Osteocyte (in vitro differentiated cells): ENCODE results near the gene SLC35F6. TPM values are rescaled to one million over a fixed set of nuclear protein-coding genes. Genes with fewer than 3 reads are reported as not detected.

ENCODE experiments used
- DNase-seq: peaks from one replicate; pipeline ENCODE4 v3.0.0; 2021; ENCODE audit warnings: mixed read lengths; ENCODE audit not compliant: unreplicated experiment; ENCODE audit errors: extremely low spot score
- H3K27ac Mint-ChIP-seq: one replicate; pipeline ENCODE4 v1.8.0; 2021; ENCODE audit warnings: mild to moderate bottlenecking, mixed read lengths; ENCODE audit not compliant: unreplicated experiment
- H3K27me3 Mint-ChIP-seq: one replicate; pipeline ENCODE4 v1.8.0; 2021; ENCODE audit warnings: mixed read lengths; ENCODE audit not compliant: unreplicated experiment
- H3K36me3 Mint-ChIP-seq: one replicate; pipeline ENCODE4 v1.8.0; 2021; ENCODE audit warnings: mixed read lengths; ENCODE audit not compliant: unreplicated experiment
- H3K4me1 Mint-ChIP-seq: one replicate; pipeline ENCODE4 v1.8.0; 2021; ENCODE audit warnings: mixed read lengths; ENCODE audit not compliant: unreplicated experiment
- H3K4me3 Mint-ChIP-seq: one replicate; pipeline ENCODE4 v1.8.0; 2021; ENCODE audit warnings: mild to moderate bottlenecking, moderate library complexity, mixed read lengths; ENCODE audit not compliant: unreplicated experiment
- H3K9me3 Mint-ChIP-seq: one replicate; pipeline ENCODE4 v1.8.0; 2021; ENCODE audit warnings: mixed read lengths; ENCODE audit not compliant: unreplicated experiment
- total RNA-seq: library from RNA; stranded (reverse); gene quantifications from 2 replicates; pipeline ENCODE4 v1.2.1, GENCODE V29; 2021
- TF ChIP-seq, protein P1 (sequence below): fragments of 200-600 bp; sonication (generic); IDR thresholded peaks from 2 replicates; pipeline ENCODE4 v1.5.0; 2021; ENCODE audit warnings: antibody characterized with exemption, mild to moderate bottlenecking, moderate library complexity

SLC35F6 gene
- total RNA-seq, 1 donor from 2014 or later: 40.5 TPM

DNA sequence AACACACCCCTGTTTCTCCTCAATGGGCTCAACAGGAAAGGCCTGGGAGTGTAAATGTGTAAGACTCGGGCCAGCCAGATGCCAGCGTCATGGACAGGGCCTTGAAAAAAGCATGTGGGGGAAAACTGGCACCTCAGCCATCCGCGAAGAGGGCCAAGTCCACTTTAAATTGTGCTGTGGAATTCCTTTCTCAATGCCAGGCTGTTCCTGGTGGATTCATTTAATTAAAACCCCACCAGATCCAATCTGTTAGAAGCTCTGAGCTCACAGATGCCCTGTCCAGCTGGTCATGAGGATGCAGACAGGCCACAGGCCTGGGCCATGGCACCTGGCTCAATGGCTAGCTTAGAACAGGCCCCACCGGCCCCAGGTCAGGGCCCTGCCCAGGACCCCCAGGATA lies 46.7 kb upstream of the SLC35F6 start:
- Mint-ChIP-seq H3K27ac (no peak overlapping the region), H3K27me3 (peaks cover 4% of the 10 kb centered on the region)
- TF ChIP-seq, protein P1, sequence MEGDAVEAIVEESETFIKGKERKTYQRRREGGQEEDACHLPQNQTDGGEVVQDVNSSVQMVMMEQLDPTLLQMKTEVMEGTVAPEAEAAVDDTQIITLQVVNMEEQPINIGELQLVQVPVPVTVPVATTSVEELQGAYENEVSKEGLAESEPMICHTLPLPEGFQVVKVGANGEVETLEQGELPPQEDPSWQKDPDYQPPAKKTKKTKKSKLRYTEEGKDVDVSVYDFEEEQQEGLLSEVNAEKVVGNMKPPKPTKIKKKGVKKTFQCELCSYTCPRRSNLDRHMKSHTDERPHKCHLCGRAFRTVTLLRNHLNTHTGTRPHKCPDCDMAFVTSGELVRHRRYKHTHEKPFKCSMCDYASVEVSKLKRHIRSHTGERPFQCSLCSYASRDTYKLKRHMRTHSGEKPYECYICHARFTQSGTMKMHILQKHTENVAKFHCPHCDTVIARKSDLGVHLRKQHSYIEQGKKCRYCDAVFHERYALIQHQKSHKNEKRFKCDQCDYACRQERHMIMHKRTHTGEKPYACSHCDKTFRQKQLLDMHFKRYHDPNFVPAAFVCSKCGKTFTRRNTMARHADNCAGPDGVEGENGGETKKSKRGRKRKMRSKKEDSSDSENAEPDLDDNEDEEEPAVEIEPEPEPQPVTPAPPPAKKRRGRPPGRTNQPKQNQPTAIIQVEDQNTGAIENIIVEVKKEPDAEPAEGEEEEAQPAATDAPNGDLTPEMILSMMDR: no peak

DNA sequence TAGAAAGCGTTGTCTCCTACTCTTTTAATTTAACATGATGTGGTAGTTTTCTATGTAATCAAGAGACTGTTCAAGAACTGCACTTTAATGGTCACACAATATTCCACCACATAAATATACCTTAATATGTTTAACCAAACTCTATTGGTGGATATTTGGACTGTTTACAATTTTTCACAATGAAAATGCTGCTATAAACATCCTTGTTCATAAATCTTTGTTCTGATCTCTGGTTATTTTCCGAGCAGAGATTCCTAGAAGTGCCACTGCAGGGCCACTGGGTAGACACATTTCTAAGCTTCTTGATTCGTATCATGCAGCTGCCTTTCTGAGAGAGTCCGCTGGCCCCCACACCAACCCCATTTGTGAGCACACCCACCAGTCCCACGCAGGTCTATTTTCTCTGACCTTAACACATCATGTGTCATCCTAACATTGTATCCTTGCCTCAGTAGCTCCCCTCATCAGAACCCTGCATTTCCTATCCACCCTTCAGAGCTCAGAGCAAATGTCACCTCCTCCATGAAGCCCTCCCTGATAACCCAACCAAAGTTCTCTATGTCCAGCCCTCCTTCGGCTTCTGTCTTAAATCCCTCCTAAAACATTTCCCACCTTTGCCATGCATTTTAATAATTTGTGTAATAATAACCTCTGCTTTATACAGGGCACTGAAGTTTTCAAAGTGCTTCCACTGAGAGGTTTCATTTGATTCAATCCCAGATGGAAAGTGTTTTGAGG lies 45.0 kb upstream of the SLC35F6 start:
- TF ChIP-seq, protein P1: no peak
- Mint-ChIP-seq H3K4me3 (no peak overlapping the region), H3K27me3 (no peaks in the 10 kb centered on the region), H3K9me3 (no peaks in the 10 kb centered on the region), H3K27ac (no peak overlapping the region), H3K36me3 (no peaks in the 10 kb centered on the region), H3K4me1 (peaks cover 42% of the 10 kb centered on the region)
- no peak for DNase-seq

More for the DNA sequence above, 46.7 kb upstream of the SLC35F6 start:
- no peaks in the 10 kb centered on the region for H3K36me3 Mint-ChIP-seq
- no peak for DNase-seq
- H3K9me3 Mint-ChIP-seq: no peaks in the 10 kb centered on the region
- no peak overlapping the region for H3K4me3 Mint-ChIP-seq
- peaks cover 40% of the 10 kb centered on the region for H3K4me1 Mint-ChIP-seq

DNA sequence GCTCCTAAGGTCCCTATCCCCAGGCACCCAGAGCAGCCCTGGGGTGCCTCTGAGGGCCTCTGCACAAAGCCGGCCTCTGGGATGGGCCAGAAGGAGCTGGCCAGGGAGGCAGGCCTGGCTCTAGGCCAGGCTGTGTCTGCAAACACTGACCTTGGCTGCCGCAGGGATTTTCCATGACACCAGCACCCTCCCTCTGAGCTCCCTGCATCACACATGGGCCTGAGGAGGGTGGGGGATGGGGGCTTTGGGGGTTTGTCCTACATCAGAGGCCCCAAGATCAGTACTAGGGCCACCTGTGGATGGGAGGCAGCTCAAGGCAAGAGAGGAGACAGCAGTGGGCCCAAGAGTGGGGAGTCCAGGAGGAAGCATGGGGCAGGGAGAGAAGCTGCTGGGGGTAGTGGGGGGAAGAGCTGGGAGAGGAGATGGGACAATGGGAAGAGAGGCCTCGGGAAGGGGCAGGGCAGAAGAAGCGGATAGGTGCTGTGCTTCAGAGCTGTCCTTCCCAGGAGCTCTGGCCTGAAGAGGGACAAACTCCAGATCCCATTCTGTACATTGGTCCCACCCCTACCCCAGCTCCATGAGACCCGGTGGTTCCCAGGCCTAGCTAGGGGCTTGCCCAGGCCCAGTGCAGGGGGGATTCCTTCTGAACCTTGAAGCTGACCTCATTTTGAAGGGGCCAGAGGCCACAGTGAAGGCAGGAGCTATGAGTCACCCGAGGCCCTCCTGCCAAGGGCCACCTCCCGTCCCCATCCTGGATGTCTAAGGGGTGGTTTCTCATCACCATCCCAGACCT lies 43.6 kb upstream of the SLC35F6 start:
- Mint-ChIP-seq H3K27me3 (no peaks in the 10 kb centered on the region), H3K4me3 (no peak overlapping the region)
- peak; percentile 89 for DNase-seq

DNA sequence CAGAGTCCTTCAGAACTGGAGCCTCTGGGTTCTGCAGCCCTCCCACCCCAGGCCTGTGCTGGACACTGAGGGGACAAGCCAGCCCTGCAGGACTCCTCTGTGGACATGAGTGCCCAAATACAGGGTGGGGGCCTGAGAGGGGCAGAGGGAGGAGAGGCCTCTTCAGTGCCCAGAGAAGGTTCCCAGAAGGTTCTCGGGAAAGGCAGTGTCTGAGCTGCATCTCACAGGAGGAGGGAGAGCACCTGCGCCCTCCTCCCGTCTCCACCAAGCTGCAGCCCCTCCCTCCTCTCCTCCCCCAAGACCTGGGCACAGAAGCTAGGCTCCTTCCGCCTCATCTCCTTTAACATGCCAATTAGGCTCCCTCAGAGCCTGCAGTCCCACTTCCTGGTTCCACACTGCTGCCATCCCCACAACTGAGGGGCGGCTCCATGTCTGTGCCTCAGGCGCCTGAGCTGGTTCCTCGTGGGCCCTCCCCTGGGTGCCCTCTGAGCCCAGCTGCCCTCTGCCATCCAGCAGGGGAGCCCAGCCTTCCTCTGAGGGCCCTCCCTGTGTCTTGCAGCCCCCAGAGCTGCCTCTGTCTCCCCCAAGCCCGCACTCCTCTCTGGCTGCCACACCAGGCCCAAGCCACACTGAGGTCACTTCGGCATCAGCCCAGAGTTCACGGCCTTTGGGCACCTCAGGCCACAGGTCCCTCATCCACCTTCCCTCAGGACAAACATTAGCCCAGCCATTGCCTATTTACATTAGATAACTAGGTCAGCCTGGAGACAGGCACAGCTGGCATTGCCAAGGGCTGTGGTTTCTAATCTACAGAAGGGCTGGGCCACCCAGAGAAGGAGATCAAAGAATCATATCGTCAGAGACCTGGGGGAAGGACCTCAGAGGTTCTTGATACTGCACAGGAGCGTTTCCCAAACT lies 42.7 kb upstream of the SLC35F6 start:
- TF ChIP-seq, protein P1: no peak
- no peak overlapping the region for H3K4me3 Mint-ChIP-seq
- peak overlapping the region; percentile 84 for H3K27ac Mint-ChIP-seq
- H3K4me1 Mint-ChIP-seq: peaks cover 55% of the 10 kb centered on the region
- no peaks in the 10 kb centered on the region for H3K27me3 Mint-ChIP-seq
- DNase-seq: no peak
- H3K36me3 Mint-ChIP-seq: no peaks in the 10 kb centered on the region
- no peaks in the 10 kb centered on the region for H3K9me3 Mint-ChIP-seq

More for the DNA sequence above, 43.6 kb upstream of the SLC35F6 start:
- peaks cover 55% of the 10 kb centered on the region for H3K4me1 Mint-ChIP-seq
- H3K9me3 Mint-ChIP-seq: no peaks in the 10 kb centered on the region
- no peaks in the 10 kb centered on the region for H3K36me3 Mint-ChIP-seq
- TF ChIP-seq, protein P1: no peak
- H3K27ac Mint-ChIP-seq: peak overlapping the region; percentile 84
